GM23338 (cell line): ENCODE measurements around the gene BAHCC1. TPM values are rescaled to one million over a fixed set of nuclear protein-coding genes. Genes with fewer than 3 reads are reported as not detected.

Experiments used
- ATAC-seq: fragments of 200-7000 bp; cut with Tn5 transposase; 3 replicates; pipeline ENCODE4 v1.9.1; 2020
- DNase-seq: peaks from one replicate; pipeline ENCODE4 v3.0.0-alpha.2; 2015; ENCODE audit warnings: low spot score
- H2AFZ ChIP-seq: fragments of 200-600 bp; sonication (generic); 2 replicates; pipeline ENCODE4 v1.8.0; 2016; ENCODE audit warnings: antibody characterized with exemption, mild to moderate bottlenecking, moderate library complexity
- H3F3A ChIP-seq: fragments of 200-600 bp; sonication (generic); replicated peaks from 2 replicates; pipeline ENCODE4 v1.8.0; 2017; ENCODE audit warnings: antibody characterized with exemption, mixed run types, low read depth
- H3K27ac ChIP-seq: fragments of 200-600 bp; sonication (generic); 2 replicates; pipeline ENCODE4 v1.6.1; 2016; ENCODE audit warnings: low read depth
- H3K27me3 ChIP-seq: fragments of 200-600 bp; sonication (generic); 2 replicates; pipeline ENCODE4 v1.8.0; 2016; ENCODE audit warnings: mild to moderate bottlenecking, mixed run types, moderate library complexity; ENCODE audit not compliant: insufficient read depth
- H3K36me3 ChIP-seq: fragments of 200-600 bp; sonication (generic); 2 replicates; pipeline ENCODE4 v1.8.0; 2016; ENCODE audit warnings: mild to moderate bottlenecking; ENCODE audit not compliant: insufficient read depth
- H3K4me1 ChIP-seq: fragments of 200-600 bp; sonication (generic); 2 replicates; pipeline ENCODE4 v1.8.0; 2016; ENCODE audit warnings: mild to moderate bottlenecking, moderate library complexity; ENCODE audit not compliant: insufficient read depth
- H3K4me2 ChIP-seq: fragments of 200-600 bp; sonication (generic); 2 replicates; pipeline ENCODE4 v1.7.1; 2017; ENCODE audit warnings: mixed run types
- H3K4me3 ChIP-seq: fragments of 200-600 bp; sonication (generic); 2 replicates; pipeline ENCODE4 v1.6.1; 2016; ENCODE audit warnings: mixed run types
- H3K79me2 ChIP-seq: fragments of 200-600 bp; sonication (generic); replicated peaks from 2 replicates; pipeline ENCODE4 v1.8.0; 2017; ENCODE audit warnings: mild to moderate bottlenecking; ENCODE audit not compliant: insufficient read depth
- H3K9me2 ChIP-seq: fragments of 200-600 bp; sonication (generic); 2 replicates; pipeline ENCODE4 v1.8.0; 2017; ENCODE audit not compliant: insufficient read depth
- H4K20me1 ChIP-seq: fragments of 200-600 bp; sonication (generic); replicated peaks from 2 replicates; pipeline ENCODE4 v1.8.0; 2017; ENCODE audit warnings: mild to moderate bottlenecking; ENCODE audit not compliant: insufficient read depth
- H3K27ac Mint-ChIP-seq: 2 replicates; pipeline ENCODE4 v1.8.0; 2020; ENCODE audit warnings: inconsistent platforms, mild to moderate bottlenecking, moderate library complexity, mixed read lengths
- H3K27me3 Mint-ChIP-seq: 3 replicates; pipeline ENCODE4 v1.8.0; 2022; ENCODE audit warnings: low read depth, mild to moderate bottlenecking, moderate library complexity, mixed read lengths, inconsistent platforms; ENCODE audit not compliant: insufficient read depth, poor library complexity
- H3K36me3 Mint-ChIP-seq: 3 replicates; pipeline ENCODE4 v1.8.0; 2021; ENCODE audit warnings: low read depth, mild to moderate bottlenecking, inconsistent platforms, moderate library complexity, mixed read lengths
- H3K4me1 Mint-ChIP-seq: 3 replicates; pipeline ENCODE4 v1.8.0; 2020; ENCODE audit warnings: mild to moderate bottlenecking, inconsistent platforms, mixed read lengths
- H3K4me3 Mint-ChIP-seq: 3 replicates; pipeline ENCODE4 v1.8.0; 2021; ENCODE audit warnings: moderate library complexity, mild to moderate bottlenecking, inconsistent platforms, mixed read lengths
- H3K9me3 Mint-ChIP-seq: 3 replicates; pipeline ENCODE4 v1.8.0; 2020; ENCODE audit warnings: moderate library complexity, mild to moderate bottlenecking, inconsistent platforms, mixed read lengths
- CREB1 ChIP-seq: fragments of 250-450 bp; sonication (Bioruptor Pico); IDR thresholded peaks from 2 replicates; pipeline ENCODE4 v1.5.0; 2020; ENCODE audit warnings: low read depth, mild to moderate bottlenecking, moderate library complexity
- EZH2 ChIP-seq: fragments of 200-600 bp; sonication (generic); IDR thresholded peaks from one replicate; pipeline ENCODE4 v1.8.0; 2017; ENCODE audit warnings: antibody characterized with exemption, mild to moderate bottlenecking, low read depth; ENCODE audit not compliant: unreplicated experiment
- EZH2phosphoT487 ChIP-seq: fragments of 200-600 bp; sonication (generic); IDR thresholded peaks from one replicate; pipeline ENCODE4 v1.8.1; 2018; ENCODE audit warnings: antibody characterized with exemption; ENCODE audit not compliant: unreplicated experiment
- JUNB ChIP-seq: IDR thresholded peaks from one replicate; pipeline ENCODE4 v1.6.1; 2016; ENCODE audit warnings: antibody characterized with exemption; ENCODE audit not compliant: unreplicated experiment
- NANOG ChIP-seq: IDR thresholded peaks from 2 replicates; pipeline ENCODE4 v1.6.1; 2016; ENCODE audit warnings: antibody characterized with exemption, borderline replicate concordance
- POLR2AphosphoS5 ChIP-seq: IDR thresholded peaks from 2 replicates; pipeline ENCODE4 v1.6.1; 2016; ENCODE audit warnings: antibody characterized with exemption, low read depth
- STAT1 ChIP-seq: IDR thresholded peaks from one replicate; pipeline ENCODE4 v1.6.1; 2016; ENCODE audit warnings: antibody characterized with exemption; ENCODE audit not compliant: unreplicated experiment
- ZNF114 ChIP-seq: fragments of 250-450 bp; sonication (Bioruptor Pico); IDR thresholded peaks from 2 replicates; pipeline ENCODE4 v1.5.0; 2020; ENCODE audit warnings: mild to moderate bottlenecking, moderate library complexity
- ZNF331 ChIP-seq: fragments of 250-450 bp; sonication (Bioruptor Pico); IDR thresholded peaks from 2 replicates; pipeline ENCODE4 v1.5.0; 2020; ENCODE audit warnings: low read depth, mild to moderate bottlenecking, moderate library complexity
- polyA plus RNA-seq: library from polyadenylated mRNA; unstranded; fragments of >200 nt; fragmentation: Nextera tagmentation; extraction: Ambion mirVana; gene quantifications from 2 replicates; pipeline ENCODE4 v1.2.1, GENCODE V29; 2016
- total RNA-seq: library from RNA; depleted of rRNA; stranded (reverse); fragments of >200 nt; shearing (Covaris generic); gene quantifications from 2 replicates; pipeline ENCODE4 v1.2.3, GENCODE V29; 2014
- TF ChIP-seq, protein P1 (sequence below), 2 experiments: fragments of 200-600 bp in 1 of 2; sonication (generic) in 1 of 2; conservative IDR thresholded peaks; 2 replicates each; pipeline versions ENCODE4 v1.5.1 to v1.6.1; 2016 to 2017; ENCODE audit warnings: antibody characterized with exemption in 2 of 2, low read depth in 2 of 2, mild to moderate bottlenecking in 2 of 2, moderate library complexity in 1 of 2
- TF ChIP-seq, protein P2 (sequence below): IDR thresholded peaks from one replicate; pipeline ENCODE4 v1.6.1; 2018; ENCODE audit warnings: antibody characterized with exemption; ENCODE audit not compliant: unreplicated experiment
- TF ChIP-seq, protein P3 (sequence below): IDR thresholded peaks from 2 replicates; pipeline ENCODE4 v1.6.1; 2016; ENCODE audit warnings: antibody characterized with exemption
- TF ChIP-seq, protein P4 (sequence below): fragments of 250-450 bp; sonication (Bioruptor Pico); IDR thresholded peaks from 2 replicates; pipeline ENCODE4 v1.5.0; 2020; ENCODE audit warnings: mild to moderate bottlenecking, moderate library complexity

BAHCC1 gene
- total and polyA plus RNA-seq, 2 experiments from 2014 or later: 0.24 to 1.1 TPM

DNA sequence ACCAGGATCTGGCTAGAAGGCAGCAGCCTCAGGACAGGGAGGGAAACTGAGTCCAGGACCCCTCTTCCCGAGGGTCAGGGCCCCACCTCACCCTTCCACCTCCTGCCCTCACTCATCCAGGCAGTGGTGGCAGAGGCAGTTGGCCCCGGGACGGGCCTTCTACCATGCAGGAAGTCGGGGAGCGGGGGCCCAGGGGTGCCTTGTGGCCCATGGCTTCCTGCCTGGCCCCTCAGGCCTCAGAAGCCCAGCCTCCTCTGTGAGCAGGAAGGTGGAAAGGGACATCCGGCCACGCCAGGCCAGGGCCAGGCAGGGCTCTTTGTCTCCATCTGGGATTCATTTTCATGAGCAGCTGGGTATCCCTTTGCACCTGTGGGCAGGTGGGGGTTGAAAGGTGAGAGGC is 58.5 kb downstream of the BAHCC1 start:
- H4K20me1 ChIP-seq: no peaks in the 10 kb centered on the region
- no peak overlapping the region for H3K27ac ChIP-seq
- Mint-ChIP-seq H3K36me3 (no peaks in the 10 kb centered on the region), H3K4me1 (peaks cover 6% of the 10 kb centered on the region), H3K4me3 (no peak overlapping the region), H3K27ac (no peak overlapping the region), H3K9me3 (no peaks in the 10 kb centered on the region), H3K27me3 (peaks cover 5% of the 10 kb centered on the region)
- TF ChIP-seq POLR2AphosphoS5 (no peak), NANOG (no peak), ZNF331 (CRISPR knock-in tag) (no peak), EZH2phosphoT487 (no peak), STAT1 (no peak), ZNF114 (CRISPR knock-in tag) (no peak), CREB1 (CRISPR knock-in tag) (no peak), JUNB (no peak), EZH2 (no peak)
- TF ChIP-seq, protein P1, sequence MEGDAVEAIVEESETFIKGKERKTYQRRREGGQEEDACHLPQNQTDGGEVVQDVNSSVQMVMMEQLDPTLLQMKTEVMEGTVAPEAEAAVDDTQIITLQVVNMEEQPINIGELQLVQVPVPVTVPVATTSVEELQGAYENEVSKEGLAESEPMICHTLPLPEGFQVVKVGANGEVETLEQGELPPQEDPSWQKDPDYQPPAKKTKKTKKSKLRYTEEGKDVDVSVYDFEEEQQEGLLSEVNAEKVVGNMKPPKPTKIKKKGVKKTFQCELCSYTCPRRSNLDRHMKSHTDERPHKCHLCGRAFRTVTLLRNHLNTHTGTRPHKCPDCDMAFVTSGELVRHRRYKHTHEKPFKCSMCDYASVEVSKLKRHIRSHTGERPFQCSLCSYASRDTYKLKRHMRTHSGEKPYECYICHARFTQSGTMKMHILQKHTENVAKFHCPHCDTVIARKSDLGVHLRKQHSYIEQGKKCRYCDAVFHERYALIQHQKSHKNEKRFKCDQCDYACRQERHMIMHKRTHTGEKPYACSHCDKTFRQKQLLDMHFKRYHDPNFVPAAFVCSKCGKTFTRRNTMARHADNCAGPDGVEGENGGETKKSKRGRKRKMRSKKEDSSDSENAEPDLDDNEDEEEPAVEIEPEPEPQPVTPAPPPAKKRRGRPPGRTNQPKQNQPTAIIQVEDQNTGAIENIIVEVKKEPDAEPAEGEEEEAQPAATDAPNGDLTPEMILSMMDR (conservative IDR thresholded peaks at IDR 0.05; ENCODE audit: low read depth in 2 of 2): no peak
- TF ChIP-seq, protein P2, sequence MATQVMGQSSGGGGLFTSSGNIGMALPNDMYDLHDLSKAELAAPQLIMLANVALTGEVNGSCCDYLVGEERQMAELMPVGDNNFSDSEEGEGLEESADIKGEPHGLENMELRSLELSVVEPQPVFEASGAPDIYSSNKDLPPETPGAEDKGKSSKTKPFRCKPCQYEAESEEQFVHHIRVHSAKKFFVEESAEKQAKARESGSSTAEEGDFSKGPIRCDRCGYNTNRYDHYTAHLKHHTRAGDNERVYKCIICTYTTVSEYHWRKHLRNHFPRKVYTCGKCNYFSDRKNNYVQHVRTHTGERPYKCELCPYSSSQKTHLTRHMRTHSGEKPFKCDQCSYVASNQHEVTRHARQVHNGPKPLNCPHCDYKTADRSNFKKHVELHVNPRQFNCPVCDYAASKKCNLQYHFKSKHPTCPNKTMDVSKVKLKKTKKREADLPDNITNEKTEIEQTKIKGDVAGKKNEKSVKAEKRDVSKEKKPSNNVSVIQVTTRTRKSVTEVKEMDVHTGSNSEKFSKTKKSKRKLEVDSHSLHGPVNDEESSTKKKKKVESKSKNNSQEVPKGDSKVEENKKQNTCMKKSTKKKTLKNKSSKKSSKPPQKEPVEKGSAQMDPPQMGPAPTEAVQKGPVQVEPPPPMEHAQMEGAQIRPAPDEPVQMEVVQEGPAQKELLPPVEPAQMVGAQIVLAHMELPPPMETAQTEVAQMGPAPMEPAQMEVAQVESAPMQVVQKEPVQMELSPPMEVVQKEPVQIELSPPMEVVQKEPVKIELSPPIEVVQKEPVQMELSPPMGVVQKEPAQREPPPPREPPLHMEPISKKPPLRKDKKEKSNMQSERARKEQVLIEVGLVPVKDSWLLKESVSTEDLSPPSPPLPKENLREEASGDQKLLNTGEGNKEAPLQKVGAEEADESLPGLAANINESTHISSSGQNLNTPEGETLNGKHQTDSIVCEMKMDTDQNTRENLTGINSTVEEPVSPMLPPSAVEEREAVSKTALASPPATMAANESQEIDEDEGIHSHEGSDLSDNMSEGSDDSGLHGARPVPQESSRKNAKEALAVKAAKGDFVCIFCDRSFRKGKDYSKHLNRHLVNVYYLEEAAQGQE: no peak
- TF ChIP-seq, protein P3, sequence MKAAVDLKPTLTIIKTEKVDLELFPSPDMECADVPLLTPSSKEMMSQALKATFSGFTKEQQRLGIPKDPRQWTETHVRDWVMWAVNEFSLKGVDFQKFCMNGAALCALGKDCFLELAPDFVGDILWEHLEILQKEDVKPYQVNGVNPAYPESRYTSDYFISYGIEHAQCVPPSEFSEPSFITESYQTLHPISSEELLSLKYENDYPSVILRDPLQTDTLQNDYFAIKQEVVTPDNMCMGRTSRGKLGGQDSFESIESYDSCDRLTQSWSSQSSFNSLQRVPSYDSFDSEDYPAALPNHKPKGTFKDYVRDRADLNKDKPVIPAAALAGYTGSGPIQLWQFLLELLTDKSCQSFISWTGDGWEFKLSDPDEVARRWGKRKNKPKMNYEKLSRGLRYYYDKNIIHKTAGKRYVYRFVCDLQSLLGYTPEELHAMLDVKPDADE: no peak
- TF ChIP-seq, protein P4, sequence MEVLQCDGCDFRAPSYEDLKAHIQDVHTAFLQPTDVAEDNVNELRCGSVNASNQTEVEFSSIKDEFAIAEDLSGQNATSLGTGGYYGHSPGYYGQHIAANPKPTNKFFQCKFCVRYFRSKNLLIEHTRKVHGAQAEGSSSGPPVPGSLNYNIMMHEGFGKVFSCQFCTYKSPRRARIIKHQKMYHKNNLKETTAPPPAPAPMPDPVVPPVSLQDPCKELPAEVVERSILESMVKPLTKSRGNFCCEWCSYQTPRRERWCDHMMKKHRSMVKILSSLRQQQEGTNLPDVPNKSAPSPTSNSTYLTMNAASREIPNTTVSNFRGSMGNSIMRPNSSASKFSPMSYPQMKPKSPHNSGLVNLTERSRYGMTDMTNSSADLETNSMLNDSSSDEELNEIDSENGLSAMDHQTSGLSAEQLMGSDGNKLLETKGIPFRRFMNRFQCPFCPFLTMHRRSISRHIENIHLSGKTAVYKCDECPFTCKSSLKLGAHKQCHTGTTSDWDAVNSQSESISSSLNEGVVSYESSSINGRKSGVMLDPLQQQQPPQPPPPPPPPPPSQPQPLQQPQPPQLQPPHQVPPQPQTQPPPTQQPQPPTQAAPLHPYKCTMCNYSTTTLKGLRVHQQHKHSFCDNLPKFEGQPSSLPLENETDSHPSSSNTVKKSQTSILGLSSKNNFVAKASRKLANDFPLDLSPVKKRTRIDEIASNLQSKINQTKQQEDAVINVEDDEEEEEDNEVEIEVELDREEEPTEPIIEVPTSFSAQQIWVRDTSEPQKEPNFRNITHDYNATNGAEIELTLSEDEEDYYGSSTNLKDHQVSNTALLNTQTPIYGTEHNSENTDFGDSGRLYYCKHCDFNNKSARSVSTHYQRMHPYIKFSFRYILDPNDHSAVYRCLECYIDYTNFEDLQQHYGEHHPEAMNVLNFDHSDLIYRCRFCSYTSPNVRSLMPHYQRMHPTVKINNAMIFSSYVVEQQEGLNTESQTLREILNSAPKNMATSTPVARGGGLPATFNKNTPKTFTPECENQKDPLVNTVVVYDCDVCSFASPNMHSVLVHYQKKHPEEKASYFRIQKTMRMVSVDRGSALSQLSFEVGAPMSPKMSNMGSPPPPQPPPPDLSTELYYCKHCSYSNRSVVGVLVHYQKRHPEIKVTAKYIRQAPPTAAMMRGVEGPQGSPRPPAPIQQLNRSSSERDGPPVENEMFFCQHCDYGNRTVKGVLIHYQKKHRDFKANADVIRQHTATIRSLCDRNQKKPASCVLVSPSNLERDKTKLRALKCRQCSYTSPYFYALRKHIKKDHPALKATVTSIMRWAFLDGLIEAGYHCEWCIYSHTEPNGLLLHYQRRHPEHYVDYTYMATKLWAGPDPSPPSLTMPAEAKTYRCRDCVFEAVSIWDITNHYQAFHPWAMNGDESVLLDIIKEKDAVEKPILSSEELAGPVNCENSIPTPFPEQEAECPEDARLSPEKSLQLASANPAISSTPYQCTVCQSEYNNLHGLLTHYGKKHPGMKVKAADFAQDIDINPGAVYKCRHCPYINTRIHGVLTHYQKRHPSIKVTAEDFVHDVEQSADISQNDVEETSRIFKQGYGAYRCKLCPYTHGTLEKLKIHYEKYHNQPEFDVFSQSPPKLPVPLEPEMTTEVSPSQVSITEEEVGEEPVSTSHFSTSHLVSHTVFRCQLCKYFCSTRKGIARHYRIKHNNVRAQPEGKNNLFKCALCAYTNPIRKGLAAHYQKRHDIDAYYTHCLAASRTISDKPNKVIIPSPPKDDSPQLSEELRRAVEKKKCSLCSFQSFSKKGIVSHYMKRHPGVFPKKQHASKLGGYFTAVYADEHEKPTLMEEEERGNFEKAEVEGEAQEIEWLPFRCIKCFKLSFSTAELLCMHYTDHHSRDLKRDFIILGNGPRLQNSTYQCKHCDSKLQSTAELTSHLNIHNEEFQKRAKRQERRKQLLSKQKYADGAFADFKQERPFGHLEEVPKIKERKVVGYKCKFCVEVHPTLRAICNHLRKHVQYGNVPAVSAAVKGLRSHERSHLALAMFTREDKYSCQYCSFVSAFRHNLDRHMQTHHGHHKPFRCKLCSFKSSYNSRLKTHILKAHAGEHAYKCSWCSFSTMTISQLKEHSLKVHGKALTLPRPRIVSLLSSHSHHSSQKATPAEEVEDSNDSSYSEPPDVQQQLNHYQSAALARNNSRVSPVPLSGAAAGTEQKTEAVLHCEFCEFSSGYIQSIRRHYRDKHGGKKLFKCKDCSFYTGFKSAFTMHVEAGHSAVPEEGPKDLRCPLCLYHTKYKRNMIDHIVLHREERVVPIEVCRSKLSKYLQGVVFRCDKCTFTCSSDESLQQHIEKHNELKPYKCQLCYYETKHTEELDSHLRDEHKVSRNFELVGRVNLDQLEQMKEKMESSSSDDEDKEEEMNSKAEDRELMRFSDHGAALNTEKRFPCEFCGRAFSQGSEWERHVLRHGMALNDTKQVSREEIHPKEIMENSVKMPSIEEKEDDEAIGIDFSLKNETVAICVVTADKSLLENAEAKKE (CRISPR knock-in tag): no peak
- no peaks in the 10 kb centered on the region for H3K36me3 ChIP-seq
- no peak for DNase-seq
- H3K4me3 ChIP-seq: no peak overlapping the region
- no peak for ATAC-seq
- H3K9me2 ChIP-seq: no peaks in the 10 kb centered on the region
- no peaks in the 10 kb centered on the region for H3F3A ChIP-seq
- no peaks in the 10 kb centered on the region for H3K79me2 ChIP-seq
- no peak overlapping the region for H2AFZ ChIP-seq
- no peak overlapping the region for H3K4me2 ChIP-seq
- H3K27me3 ChIP-seq: no peaks in the 10 kb centered on the region
- H3K4me1 ChIP-seq: no peaks in the 10 kb centered on the region
